Neural cell (in vitro differentiated cells): ENCODE measurements around the gene RGS6.

ENCODE experiments used
- EP300 ChIP-seq: fragments of 450-650 bp; conservative IDR thresholded peaks from 2 replicates; pipeline ENCODE4 v1.6.1; 2014; ENCODE audit warnings: antibody characterized with exemption, mild to moderate bottlenecking, moderate library complexity; ENCODE audit not compliant: poor library complexity, severe bottlenecking
- EZH2 ChIP-seq: fragments of 200-600, 300-800 bp; shearing (Covaris generic), sonication (generic); IDR thresholded peaks from 2 replicates; pipeline ENCODE4 v1.6.1; 2014; ENCODE audit warnings: antibody characterized with exemption, low read length, borderline replicate concordance, mild to moderate bottlenecking; ENCODE audit not compliant: insufficient read depth, poor library complexity, severe bottlenecking
- POLR2AphosphoS5 ChIP-seq: IDR thresholded peaks from 2 replicates; pipeline ENCODE4 v1.6.1; 2012
- RAD21 ChIP-seq: fragments of 450-650 bp; conservative IDR thresholded peaks from 2 replicates; pipeline ENCODE4 v1.6.1; 2014; ENCODE audit warnings: antibody characterized with exemption, mild to moderate bottlenecking, moderate library complexity
- SMC3 ChIP-seq: fragments of 450-650 bp; conservative IDR thresholded peaks from 2 replicates; pipeline ENCODE4 v1.6.1; 2014; ENCODE audit warnings: antibody characterized with exemption, mild to moderate bottlenecking, moderate library complexity; ENCODE audit not compliant: poor library complexity
- TAF1 ChIP-seq: IDR thresholded peaks from 2 replicates; pipeline ENCODE4 v1.6.1; 2012; ENCODE audit warnings: low read depth
- TF ChIP-seq, protein P1 (sequence below): IDR thresholded peaks from 2 replicates; pipeline ENCODE4 v1.6.1; 2012; ENCODE audit warnings: borderline replicate concordance
- TF ChIP-seq, protein P2 (sequence below): fragments of 450-650 bp; IDR thresholded peaks from 2 replicates; pipeline ENCODE4 v1.5.1; 2014; ENCODE audit warnings: antibody characterized with exemption, mild to moderate bottlenecking, moderate library complexity; ENCODE audit not compliant: poor library complexity, severe bottlenecking

DNA sequence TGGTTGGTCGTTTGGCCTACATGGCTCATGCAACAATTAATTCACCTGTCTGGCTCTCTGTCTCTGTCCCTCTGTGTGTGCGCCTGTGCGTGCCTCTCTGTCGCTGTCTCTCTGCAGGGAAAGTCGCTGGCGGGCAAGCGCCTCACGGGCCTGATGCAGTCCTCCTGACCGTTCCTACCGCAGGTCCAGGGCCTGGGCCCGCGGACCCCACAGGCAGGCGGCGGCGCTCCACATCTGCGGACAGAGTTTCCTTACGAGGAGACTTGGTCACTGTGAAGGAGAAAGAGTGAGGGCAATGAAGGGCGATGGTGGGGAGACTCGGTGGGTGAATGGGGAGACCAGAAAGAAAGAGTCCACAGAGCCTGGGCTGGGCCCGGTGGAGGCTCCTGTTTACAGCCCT is 630.1 kb downstream of the RGS6 start:
- no peak for TF ChIP-seq POLR2AphosphoS5
- TF ChIP-seq, protein P1, sequence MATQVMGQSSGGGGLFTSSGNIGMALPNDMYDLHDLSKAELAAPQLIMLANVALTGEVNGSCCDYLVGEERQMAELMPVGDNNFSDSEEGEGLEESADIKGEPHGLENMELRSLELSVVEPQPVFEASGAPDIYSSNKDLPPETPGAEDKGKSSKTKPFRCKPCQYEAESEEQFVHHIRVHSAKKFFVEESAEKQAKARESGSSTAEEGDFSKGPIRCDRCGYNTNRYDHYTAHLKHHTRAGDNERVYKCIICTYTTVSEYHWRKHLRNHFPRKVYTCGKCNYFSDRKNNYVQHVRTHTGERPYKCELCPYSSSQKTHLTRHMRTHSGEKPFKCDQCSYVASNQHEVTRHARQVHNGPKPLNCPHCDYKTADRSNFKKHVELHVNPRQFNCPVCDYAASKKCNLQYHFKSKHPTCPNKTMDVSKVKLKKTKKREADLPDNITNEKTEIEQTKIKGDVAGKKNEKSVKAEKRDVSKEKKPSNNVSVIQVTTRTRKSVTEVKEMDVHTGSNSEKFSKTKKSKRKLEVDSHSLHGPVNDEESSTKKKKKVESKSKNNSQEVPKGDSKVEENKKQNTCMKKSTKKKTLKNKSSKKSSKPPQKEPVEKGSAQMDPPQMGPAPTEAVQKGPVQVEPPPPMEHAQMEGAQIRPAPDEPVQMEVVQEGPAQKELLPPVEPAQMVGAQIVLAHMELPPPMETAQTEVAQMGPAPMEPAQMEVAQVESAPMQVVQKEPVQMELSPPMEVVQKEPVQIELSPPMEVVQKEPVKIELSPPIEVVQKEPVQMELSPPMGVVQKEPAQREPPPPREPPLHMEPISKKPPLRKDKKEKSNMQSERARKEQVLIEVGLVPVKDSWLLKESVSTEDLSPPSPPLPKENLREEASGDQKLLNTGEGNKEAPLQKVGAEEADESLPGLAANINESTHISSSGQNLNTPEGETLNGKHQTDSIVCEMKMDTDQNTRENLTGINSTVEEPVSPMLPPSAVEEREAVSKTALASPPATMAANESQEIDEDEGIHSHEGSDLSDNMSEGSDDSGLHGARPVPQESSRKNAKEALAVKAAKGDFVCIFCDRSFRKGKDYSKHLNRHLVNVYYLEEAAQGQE = no peak
- TF ChIP-seq, protein P2, sequence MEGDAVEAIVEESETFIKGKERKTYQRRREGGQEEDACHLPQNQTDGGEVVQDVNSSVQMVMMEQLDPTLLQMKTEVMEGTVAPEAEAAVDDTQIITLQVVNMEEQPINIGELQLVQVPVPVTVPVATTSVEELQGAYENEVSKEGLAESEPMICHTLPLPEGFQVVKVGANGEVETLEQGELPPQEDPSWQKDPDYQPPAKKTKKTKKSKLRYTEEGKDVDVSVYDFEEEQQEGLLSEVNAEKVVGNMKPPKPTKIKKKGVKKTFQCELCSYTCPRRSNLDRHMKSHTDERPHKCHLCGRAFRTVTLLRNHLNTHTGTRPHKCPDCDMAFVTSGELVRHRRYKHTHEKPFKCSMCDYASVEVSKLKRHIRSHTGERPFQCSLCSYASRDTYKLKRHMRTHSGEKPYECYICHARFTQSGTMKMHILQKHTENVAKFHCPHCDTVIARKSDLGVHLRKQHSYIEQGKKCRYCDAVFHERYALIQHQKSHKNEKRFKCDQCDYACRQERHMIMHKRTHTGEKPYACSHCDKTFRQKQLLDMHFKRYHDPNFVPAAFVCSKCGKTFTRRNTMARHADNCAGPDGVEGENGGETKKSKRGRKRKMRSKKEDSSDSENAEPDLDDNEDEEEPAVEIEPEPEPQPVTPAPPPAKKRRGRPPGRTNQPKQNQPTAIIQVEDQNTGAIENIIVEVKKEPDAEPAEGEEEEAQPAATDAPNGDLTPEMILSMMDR = no peak
- no peak for TF ChIP-seq EZH2
- no peak for TF ChIP-seq EP300
- TF ChIP-seq TAF1 = no peak
- no peak for TF ChIP-seq SMC3
- TF ChIP-seq RAD21 = no peak
